Gastroesophageal sphincter (tissue), 3 donors: ENCODE results near the gene OTOGL.

ENCODE experiments used
- EP300 ChIP-seq: sonication (generic); formaldehyde crosslinking; IDR thresholded peaks from one replicate; pipeline ENCODE4 v1.6.1; 2017; ENCODE audit warnings: antibody characterized with exemption, mild to moderate bottlenecking
- POLR2A ChIP-seq, 2 donors: fragments of 450-650 bp; IDR thresholded peaks; one replicate each; pipeline ENCODE4 v1.6.1; 2017; ENCODE audit warnings: antibody characterized with exemption in 2 of 2, mild to moderate bottlenecking in 2 of 2, moderate library complexity in 1 of 2
- POLR2AphosphoS5 ChIP-seq: sonication (generic); formaldehyde crosslinking; IDR thresholded peaks from one replicate; pipeline ENCODE4 v1.6.1; 2017; ENCODE audit warnings: antibody characterized with exemption
- TF ChIP-seq, protein P1 (sequence below), 4 experiments: fragments of 200-600 bp in 2 of 4; fragments of 450-650 bp in 2 of 4; sonication (generic) in 1 of 4; IDR thresholded peaks; one replicate each; pipeline ENCODE4 v1.5.1; 2017 to 2019; ENCODE audit warnings: antibody characterized with exemption in 4 of 4, mild to moderate bottlenecking in 2 of 4, moderate library complexity in 2 of 4

GRCh38 chr12:80317899-80318298 is 218.6 kb downstream of the OTOGL start:
- TF ChIP-seq, protein P1, sequence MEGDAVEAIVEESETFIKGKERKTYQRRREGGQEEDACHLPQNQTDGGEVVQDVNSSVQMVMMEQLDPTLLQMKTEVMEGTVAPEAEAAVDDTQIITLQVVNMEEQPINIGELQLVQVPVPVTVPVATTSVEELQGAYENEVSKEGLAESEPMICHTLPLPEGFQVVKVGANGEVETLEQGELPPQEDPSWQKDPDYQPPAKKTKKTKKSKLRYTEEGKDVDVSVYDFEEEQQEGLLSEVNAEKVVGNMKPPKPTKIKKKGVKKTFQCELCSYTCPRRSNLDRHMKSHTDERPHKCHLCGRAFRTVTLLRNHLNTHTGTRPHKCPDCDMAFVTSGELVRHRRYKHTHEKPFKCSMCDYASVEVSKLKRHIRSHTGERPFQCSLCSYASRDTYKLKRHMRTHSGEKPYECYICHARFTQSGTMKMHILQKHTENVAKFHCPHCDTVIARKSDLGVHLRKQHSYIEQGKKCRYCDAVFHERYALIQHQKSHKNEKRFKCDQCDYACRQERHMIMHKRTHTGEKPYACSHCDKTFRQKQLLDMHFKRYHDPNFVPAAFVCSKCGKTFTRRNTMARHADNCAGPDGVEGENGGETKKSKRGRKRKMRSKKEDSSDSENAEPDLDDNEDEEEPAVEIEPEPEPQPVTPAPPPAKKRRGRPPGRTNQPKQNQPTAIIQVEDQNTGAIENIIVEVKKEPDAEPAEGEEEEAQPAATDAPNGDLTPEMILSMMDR (IDR thresholded peaks at IDR 0.05): no peak
- TF ChIP-seq POLR2A (IDR thresholded peaks at IDR 0.05) (no peak), EP300 (no peak), POLR2AphosphoS5 (no peak)
